GM18505 (cell line): Measurements from ENCODE around the gene KCNAB1.

Source experiments
- ATAC-seq: cut with Tn5 transposase; IDR thresholded peaks from one replicate; pipeline ENCODE4 v1.9.1; 2021; ENCODE audit not compliant: unreplicated experiment
- POLR2A ChIP-seq: IDR thresholded peaks from 4 replicates; pipeline ENCODE4 v1.6.1; 2011; ENCODE audit warnings: borderline replicate concordance; ENCODE audit not compliant: insufficient read depth, insufficient read length; ENCODE audit errors: extremely low read depth

KCNAB1 gene

DNA sequence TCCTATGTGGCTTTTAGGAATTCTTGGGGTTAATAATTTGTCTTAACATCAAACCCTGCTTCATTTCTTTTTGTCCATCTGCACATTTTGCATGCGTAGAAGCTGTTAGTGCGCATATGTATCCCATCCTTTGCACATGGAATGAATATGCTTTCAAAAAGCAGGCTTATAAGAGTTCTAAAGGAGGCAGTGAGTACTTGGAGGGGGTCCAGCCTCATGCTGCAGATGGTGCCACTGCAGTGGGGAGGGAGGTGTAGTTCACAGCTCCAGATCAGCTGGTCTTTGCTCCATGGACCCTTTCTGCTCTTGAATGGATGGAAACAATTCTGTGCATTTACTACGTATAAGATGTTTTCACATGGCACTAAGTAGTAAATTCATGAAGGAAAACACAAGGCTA, 455.3 kb downstream of the KCNAB1 start:
- ATAC-seq: no peak
- TF ChIP-seq POLR2A: no peak

DNA sequence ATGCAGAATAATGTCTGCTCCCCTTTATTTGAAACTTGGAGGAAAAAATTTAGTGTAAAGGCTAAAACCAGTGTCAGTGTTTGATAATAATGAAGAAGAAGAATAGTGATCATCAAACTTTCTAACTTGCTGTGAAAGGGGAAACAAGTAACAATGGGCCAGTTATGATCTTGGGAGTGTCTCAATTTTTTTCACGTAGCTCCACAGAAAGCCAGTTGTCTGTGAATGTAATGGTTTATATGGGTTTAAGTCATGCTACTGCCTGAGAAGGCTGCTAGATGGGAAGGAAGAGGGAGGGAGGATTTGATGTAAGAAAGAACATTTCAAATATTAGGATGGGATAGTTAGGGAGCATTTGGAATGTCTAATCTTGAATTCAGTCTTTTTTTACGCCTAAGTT, 455.7 kb downstream of the KCNAB1 start:
- no peak for ATAC-seq
- no peak for TF ChIP-seq POLR2A

GRCh38 chr3:156576651-156577348, 456.4 kb downstream of the KCNAB1 start:
- no peak for ATAC-seq
- TF ChIP-seq POLR2A: no peak

- ATAC-seq: no peak
- TF ChIP-seq POLR2A: no peak
Measured at GRCh38 chr3:156577736-156578135, 457.4 kb downstream of the KCNAB1 start.

DNA sequence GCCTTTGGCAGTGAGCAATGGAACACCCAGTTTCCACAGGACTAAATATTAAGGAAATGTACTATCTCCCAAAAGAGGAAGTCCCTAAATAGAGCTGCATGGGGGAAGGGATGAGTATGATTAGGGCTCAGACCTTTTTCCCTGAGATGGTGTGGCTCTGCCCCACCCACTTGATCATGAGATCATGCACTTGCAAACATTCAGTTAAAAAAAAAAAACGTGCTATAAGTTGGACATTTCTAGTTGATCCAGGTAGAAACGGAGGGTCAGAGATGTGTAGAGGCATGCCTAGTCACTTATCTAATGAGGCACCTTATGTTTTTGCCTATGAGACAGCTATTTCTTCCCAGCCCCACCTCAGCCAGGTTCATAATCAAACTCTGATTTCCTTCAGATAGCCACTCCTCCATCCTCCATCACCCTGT, 459.1 kb downstream of the KCNAB1 start:
- no peak for ATAC-seq
- TF ChIP-seq POLR2A: no peak

- ATAC-seq: no peak
- TF ChIP-seq POLR2A: no peak
Measured at GRCh38 chr3:156581033-156581432, 460.7 kb downstream of the KCNAB1 start.

DNA sequence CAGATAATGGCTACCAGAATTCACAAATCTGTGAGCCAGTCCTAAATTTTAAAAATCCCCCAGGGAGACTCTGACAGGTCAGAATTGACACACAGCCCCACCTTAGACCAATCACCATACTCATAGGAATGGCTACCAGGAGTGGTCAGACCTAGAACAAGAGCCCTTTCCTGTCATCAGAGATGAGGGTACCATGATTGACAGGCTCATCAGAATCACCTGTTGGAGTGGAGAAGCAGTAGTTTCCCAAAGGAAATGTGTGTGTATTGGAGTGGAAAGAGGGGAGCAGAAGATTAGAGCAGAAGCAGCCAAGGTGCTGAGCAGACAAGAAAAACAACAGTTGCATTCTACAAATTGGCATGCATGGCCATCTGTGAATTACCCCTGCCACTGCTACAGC, 461.6 kb downstream of the KCNAB1 start:
- no peak for TF ChIP-seq POLR2A
- ATAC-seq: no peak

- ATAC-seq: no peak
Measured at GRCh38 chr3:156582532-156583183, 462.3 kb downstream of the KCNAB1 start.

DNA sequence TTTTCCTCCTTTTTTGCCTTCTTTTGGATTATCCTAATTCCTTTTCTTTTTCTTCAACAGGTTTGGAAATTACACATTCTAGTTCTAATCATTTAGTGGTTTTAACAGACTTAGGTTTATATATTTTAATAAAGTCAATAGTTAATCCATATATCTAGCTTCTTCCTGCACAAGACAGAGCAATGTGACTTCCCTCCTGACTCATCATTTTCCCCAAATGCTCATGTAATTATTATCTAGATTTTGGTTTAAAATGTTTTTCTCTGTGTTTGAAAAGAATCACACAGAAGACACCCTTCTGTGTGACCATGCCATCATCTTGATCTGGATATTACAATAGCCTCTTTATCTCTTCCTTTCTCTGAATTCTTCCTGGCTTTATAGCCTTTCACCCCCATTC, 463.1 kb downstream of the KCNAB1 start:
- no peak for TF ChIP-seq POLR2A
- no peak for ATAC-seq

More at GRCh38 chr3:156582532-156583183, 462.3 kb downstream of the KCNAB1 start:
- no peak for TF ChIP-seq POLR2A

- TF ChIP-seq POLR2A: no peak
- ATAC-seq: no peak
Measured at GRCh38 chr3:156586905-156587759, 466.8 kb downstream of the KCNAB1 start.

DNA sequence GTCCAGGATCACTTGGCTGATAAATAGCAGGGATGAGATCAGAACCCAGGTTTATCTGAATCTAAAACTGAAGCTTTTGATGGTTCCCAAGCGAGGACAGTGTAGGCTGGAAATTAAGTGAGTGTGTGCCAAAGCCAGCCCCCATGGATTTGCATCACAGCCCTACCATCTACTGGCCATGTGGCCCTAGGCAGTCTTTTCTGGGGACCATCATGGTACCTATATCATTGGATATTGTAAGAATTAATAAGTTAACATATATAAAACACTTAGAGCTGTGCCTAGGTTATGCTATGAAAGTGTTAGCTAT, 467.3 kb downstream of the KCNAB1 start:
- TF ChIP-seq POLR2A: no peak
- ATAC-seq: no peak
